HepG2 (cell line): ENCODE data around the gene RHBDD3. TPM values are rescaled to one million over a fixed set of nuclear protein-coding genes. Genes with fewer than 3 reads are reported as not detected.

Experiments
- ARID2 ChIP-seq: sonication (generic); formaldehyde crosslinking; IDR thresholded peaks from 2 replicates; pipeline ENCODE4 v1.8.1; 2022; ENCODE audit warnings: mild to moderate bottlenecking, missing genetic modification reagents, borderline replicate concordance
- HOXD1 ChIP-seq: sonication (generic); formaldehyde crosslinking; IDR thresholded peaks from 2 replicates; pipeline ENCODE4 v1.5.0; 2020; ENCODE audit warnings: missing genetic modification reagents
- JARID2 ChIP-seq: sonication (generic); formaldehyde crosslinking; IDR thresholded peaks from 2 replicates; pipeline ENCODE4 v1.8.1; 2023; ENCODE audit warnings: missing genetic modification reagents, inconsistent platforms; ENCODE audit not compliant: insufficient replicate concordance
- MAF1 ChIP-seq: sonication (generic); formaldehyde crosslinking; IDR thresholded peaks from 2 replicates; pipeline ENCODE4 v1.5.0; 2020; ENCODE audit warnings: missing genetic modification reagents, borderline replicate concordance
- MBNL3 ChIP-seq: fragments of 250-450 bp; sonication (Bioruptor Pico); conservative IDR thresholded peaks from 2 replicates; pipeline ENCODE4 v1.8.0; 2022; ENCODE audit warnings: mild to moderate bottlenecking, inconsistent platforms
- MTF1 ChIP-seq: sonication (generic); formaldehyde crosslinking; IDR thresholded peaks from 2 replicates; pipeline ENCODE4 v1.5.0; 2020; ENCODE audit warnings: missing genetic modification reagents
- NFYB ChIP-seq: sonication (generic); formaldehyde crosslinking; IDR thresholded peaks from 2 replicates; pipeline ENCODE4 v1.4.0; 2020; ENCODE audit warnings: missing genetic modification reagents
- SIX4 ChIP-seq: sonication (generic); formaldehyde crosslinking; IDR thresholded peaks from 2 replicates; pipeline ENCODE4 v1.4.0; 2020; ENCODE audit warnings: missing genetic modification reagents
- SRSF9 ChIP-seq: fragments of 200-400 bp; formaldehyde crosslinking; IDR thresholded peaks from 2 replicates; pipeline ENCODE4 v1.6.1; 2018; ENCODE audit warnings: borderline replicate concordance, mild to moderate bottlenecking, low read depth, low read length; ENCODE audit not compliant: insufficient read depth, poor library complexity, severe bottlenecking
- ZNF232 ChIP-seq: sonication (generic); formaldehyde crosslinking; IDR thresholded peaks from 2 replicates; pipeline ENCODE4 v1.4.0; 2020; ENCODE audit warnings: missing genetic modification reagents, borderline replicate concordance
- ZNF33B ChIP-seq: sonication (generic); formaldehyde crosslinking; IDR thresholded peaks from 2 replicates; pipeline ENCODE4 v1.5.1; 2020; ENCODE audit warnings: mild to moderate bottlenecking, missing genetic modification reagents
- ZNF343 ChIP-seq: sonication (generic); formaldehyde crosslinking; IDR thresholded peaks from 2 replicates; pipeline ENCODE4 v1.4.0; 2020; ENCODE audit warnings: mild to moderate bottlenecking, missing genetic modification reagents
- ZNF616 ChIP-seq: sonication (generic); formaldehyde crosslinking; IDR thresholded peaks from 2 replicates; pipeline ENCODE4 v1.5.0; 2020; ENCODE audit warnings: low read depth, mild to moderate bottlenecking, missing genetic modification reagents
- polyA plus RNA-seq, 8 experiments: library from polyadenylated mRNA; depleted of rRNA in 3 of 8; stranded (reverse) in 7 of 8; unstranded in 1 of 8; fragments of >200 nt; fragmentation: Illumina TruSeq in 4 of 8; extraction: Trizol in 4 of 8; gene quantifications; 2 replicates each; pipeline versions ENCODE4 v1.2.1 to v1.2.3, GENCODE V29; 2011 to 2016; ENCODE audit warnings: low read depth in 4 of 8, missing spikeins in 1 of 8, mixed read lengths in 1 of 8; ENCODE audit not compliant: insufficient read depth in 1 of 8
- total RNA-seq, 5 experiments: library from RNA; depleted of rRNA; stranded (reverse); fragments of >200 nt; fragmentation: Illumina TruSeq; extraction: Trizol; gene quantifications; 2 replicates each; pipeline ENCODE4 v1.2.3, GENCODE V29; 2016; ENCODE audit warnings: low read depth in 1 of 5
- TF ChIP-seq, protein P1 (sequence below): sonication (generic); formaldehyde crosslinking; IDR thresholded peaks from 2 replicates; pipeline ENCODE4 v1.5.1; 2020; ENCODE audit warnings: mild to moderate bottlenecking, missing genetic modification reagents, moderate library complexity
- TF ChIP-seq, protein P2 (sequence below): sonication (generic); formaldehyde crosslinking; IDR thresholded peaks from 2 replicates; pipeline ENCODE4 v1.8.1; 2023; ENCODE audit warnings: mild to moderate bottlenecking, missing genetic modification reagents
- TF ChIP-seq, protein P3 (sequence below): sonication (generic); formaldehyde crosslinking; conservative IDR thresholded peaks from 2 replicates; pipeline ENCODE4 v1.4.0; 2020; ENCODE audit warnings: mild to moderate bottlenecking, missing genetic modification reagents, moderate library complexity
- TF ChIP-seq, protein P4 (sequence below): sonication (generic); formaldehyde crosslinking; IDR thresholded peaks from 2 replicates; pipeline ENCODE4 v1.4.0; 2020; ENCODE audit warnings: missing genetic modification reagents
- TF ChIP-seq, protein P5 (sequence below): sonication (generic); formaldehyde crosslinking; IDR thresholded peaks from 2 replicates; pipeline ENCODE4 v1.5.0; 2020; ENCODE audit warnings: missing genetic modification reagents, mild to moderate bottlenecking, borderline replicate concordance

Gene RHBDD3
- total and polyA plus RNA-seq, 2 of the 13 experiments (the other 11 are each of a cell fraction or from before 2014, with no cell fraction given), result 12.1 to 26.7 TPM

DNA sequence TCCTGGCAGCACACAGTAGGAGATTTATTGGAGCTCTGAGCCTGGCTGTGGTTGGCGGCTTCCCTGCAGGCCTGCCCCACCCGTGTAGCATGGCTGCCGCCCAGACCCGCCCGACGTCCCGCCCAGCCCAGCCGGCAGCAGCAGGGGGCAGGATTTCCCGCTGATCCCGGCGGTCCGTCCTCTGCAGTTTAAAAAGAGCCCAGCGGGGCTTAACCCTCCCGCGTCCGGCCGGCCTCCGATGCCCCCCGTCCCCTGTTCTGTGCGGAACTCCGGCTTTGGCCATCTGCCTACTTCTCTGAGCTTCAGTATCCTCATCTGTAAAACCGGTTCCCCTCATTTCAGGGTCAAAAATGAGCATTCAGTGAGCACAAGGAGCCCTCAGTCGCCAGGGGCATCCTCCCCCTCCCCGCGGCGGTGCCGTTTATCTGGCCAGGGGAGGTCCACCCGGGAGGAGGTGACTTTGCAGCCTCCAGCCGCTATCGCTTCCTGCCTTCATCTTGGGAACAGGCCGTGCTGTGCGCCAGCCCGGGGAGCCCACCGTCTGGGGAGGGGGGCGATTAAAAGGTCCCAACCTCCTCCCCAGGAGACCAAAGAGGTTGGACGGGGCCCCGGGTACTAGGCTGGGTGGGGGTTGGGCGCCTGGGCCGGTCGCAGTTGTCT, 38.5 kb upstream of the RHBDD3 start, which contains the start of gene GAS2L1 (continued):
- TF ChIP-seq ZNF343 (CRISPR knock-in tag) (no peak), ZNF33B (CRISPR knock-in tag) (0 out of 2 replicates have a peak, but pooled peaks have one; percentile 29), ARID2 (CRISPR knock-in tag) (no peak), MTF1 (CRISPR knock-in tag) (no peak), NFYB (CRISPR knock-in tag) (no peak), HOXD1 (CRISPR knock-in tag) (no peak), SIX4 (no peak), MAF1 (CRISPR knock-in tag) (no peak), MBNL3 (CRISPR knock-in tag) (no peak), ZNF232 (no peak), SRSF9 (no peak), JARID2 (CRISPR knock-in tag) (no peak), ZNF616 (CRISPR knock-in tag) (no peak)
- TF ChIP-seq, protein P1, sequence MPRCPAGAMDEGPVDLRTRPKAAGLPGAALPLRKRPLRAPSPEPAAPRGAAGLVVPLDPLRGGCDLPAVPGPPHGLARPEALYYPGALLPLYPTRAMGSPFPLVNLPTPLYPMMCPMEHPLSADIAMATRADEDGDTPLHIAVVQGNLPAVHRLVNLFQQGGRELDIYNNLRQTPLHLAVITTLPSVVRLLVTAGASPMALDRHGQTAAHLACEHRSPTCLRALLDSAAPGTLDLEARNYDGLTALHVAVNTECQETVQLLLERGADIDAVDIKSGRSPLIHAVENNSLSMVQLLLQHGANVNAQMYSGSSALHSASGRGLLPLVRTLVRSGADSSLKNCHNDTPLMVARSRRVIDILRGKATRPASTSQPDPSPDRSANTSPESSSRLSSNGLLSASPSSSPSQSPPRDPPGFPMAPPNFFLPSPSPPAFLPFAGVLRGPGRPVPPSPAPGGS, result no peak
- TF ChIP-seq, protein P2, sequence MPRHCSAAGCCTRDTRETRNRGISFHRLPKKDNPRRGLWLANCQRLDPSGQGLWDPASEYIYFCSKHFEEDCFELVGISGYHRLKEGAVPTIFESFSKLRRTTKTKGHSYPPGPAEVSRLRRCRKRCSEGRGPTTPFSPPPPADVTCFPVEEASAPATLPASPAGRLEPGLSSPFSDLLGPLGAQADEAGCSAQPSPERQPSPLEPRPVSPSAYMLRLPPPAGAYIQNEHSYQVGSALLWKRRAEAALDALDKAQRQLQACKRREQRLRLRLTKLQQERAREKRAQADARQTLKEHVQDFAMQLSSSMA, result 0 out of 2 replicates have a peak, but pooled peaks have one; percentile 32
- TF ChIP-seq, protein P3, sequence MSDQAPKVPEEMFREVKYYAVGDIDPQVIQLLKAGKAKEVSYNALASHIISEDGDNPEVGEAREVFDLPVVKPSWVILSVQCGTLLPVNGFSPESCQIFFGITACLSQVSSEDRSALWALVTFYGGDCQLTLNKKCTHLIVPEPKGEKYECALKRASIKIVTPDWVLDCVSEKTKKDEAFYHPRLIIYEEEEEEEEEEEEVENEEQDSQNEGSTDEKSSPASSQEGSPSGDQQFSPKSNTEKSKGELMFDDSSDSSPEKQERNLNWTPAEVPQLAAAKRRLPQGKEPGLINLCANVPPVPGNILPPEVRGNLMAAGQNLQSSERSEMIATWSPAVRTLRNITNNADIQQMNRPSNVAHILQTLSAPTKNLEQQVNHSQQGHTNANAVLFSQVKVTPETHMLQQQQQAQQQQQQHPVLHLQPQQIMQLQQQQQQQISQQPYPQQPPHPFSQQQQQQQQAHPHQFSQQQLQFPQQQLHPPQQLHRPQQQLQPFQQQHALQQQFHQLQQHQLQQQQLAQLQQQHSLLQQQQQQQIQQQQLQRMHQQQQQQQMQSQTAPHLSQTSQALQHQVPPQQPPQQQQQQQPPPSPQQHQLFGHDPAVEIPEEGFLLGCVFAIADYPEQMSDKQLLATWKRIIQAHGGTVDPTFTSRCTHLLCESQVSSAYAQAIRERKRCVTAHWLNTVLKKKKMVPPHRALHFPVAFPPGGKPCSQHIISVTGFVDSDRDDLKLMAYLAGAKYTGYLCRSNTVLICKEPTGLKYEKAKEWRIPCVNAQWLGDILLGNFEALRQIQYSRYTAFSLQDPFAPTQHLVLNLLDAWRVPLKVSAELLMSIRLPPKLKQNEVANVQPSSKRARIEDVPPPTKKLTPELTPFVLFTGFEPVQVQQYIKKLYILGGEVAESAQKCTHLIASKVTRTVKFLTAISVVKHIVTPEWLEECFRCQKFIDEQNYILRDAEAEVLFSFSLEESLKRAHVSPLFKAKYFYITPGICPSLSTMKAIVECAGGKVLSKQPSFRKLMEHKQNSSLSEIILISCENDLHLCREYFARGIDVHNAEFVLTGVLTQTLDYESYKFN, result peak; percentile 28
- TF ChIP-seq, protein P4, sequence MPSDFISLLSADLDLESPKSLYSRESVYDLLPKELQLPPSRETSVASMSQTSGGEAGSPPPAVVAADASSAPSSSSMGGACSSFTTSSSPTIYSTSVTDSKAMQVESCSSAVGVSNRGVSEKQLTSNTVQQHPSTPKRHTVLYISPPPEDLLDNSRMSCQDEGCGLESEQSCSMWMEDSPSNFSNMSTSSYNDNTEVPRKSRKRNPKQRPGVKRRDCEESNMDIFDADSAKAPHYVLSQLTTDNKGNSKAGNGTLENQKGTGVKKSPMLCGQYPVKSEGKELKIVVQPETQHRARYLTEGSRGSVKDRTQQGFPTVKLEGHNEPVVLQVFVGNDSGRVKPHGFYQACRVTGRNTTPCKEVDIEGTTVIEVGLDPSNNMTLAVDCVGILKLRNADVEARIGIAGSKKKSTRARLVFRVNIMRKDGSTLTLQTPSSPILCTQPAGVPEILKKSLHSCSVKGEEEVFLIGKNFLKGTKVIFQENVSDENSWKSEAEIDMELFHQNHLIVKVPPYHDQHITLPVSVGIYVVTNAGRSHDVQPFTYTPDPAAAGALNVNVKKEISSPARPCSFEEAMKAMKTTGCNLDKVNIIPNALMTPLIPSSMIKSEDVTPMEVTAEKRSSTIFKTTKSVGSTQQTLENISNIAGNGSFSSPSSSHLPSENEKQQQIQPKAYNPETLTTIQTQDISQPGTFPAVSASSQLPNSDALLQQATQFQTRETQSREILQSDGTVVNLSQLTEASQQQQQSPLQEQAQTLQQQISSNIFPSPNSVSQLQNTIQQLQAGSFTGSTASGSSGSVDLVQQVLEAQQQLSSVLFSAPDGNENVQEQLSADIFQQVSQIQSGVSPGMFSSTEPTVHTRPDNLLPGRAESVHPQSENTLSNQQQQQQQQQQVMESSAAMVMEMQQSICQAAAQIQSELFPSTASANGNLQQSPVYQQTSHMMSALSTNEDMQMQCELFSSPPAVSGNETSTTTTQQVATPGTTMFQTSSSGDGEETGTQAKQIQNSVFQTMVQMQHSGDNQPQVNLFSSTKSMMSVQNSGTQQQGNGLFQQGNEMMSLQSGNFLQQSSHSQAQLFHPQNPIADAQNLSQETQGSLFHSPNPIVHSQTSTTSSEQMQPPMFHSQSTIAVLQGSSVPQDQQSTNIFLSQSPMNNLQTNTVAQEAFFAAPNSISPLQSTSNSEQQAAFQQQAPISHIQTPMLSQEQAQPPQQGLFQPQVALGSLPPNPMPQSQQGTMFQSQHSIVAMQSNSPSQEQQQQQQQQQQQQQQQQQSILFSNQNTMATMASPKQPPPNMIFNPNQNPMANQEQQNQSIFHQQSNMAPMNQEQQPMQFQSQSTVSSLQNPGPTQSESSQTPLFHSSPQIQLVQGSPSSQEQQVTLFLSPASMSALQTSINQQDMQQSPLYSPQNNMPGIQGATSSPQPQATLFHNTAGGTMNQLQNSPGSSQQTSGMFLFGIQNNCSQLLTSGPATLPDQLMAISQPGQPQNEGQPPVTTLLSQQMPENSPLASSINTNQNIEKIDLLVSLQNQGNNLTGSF (CRISPR knock-in tag), result no peak
- TF ChIP-seq, protein P5, sequence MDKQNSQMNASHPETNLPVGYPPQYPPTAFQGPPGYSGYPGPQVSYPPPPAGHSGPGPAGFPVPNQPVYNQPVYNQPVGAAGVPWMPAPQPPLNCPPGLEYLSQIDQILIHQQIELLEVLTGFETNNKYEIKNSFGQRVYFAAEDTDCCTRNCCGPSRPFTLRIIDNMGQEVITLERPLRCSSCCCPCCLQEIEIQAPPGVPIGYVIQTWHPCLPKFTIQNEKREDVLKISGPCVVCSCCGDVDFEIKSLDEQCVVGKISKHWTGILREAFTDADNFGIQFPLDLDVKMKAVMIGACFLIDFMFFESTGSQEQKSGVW (CRISPR knock-in tag), result no peak
